ENCODE results near the gene BMERB1.
"Not testable (repeated sequence)": the region's sequence is repeated elsewhere in the genome, so short reads cannot be mapped to it uniquely, and the experiment has no call there.

The BMERB1 gene

GRCh38 chr16:15542734-15543347 lies 108.5 kb downstream of the BMERB1 start:
- H3K27ac ChIP-seq = no peak overlapping the region
- peaks cover 0 to 18% (median 8%) of the 10 kb centered on the region in 4 donors for H3K4me1 ChIP-seq
- H3K27me3 ChIP-seq = no peaks in the 10 kb centered on the region
- intact Hi-C loops (cut with DNase I; ENCODE audit: low total_unique reads) = no loop called here
- no peak for DNase-seq
- no peaks in the 10 kb centered on the region for H3K36me3 ChIP-seq
- no peak for TF ChIP-seq CTCF (IDR thresholded peaks at IDR 0.05)
- no peak overlapping the region for H3K4me3 ChIP-seq
- H3K9me3 ChIP-seq = peaks cover 0 to 9% (median 0%) of the 10 kb centered on the region in 3 donors

GRCh38 chr16:15544405-15544804 lies 110.0 kb downstream of the BMERB1 start:
- H3K27me3 ChIP-seq = no peaks in the 10 kb centered on the region
- peaks cover 0 to 18% (median 8%) of the 10 kb centered on the region in 4 donors for H3K4me1 ChIP-seq
- no peak for TF ChIP-seq CTCF (IDR thresholded peaks at IDR 0.05)
- intact Hi-C loops (cut with DNase I; ENCODE audit: low total_unique reads) = no loop called here
- no peak overlapping the region for H3K4me3 ChIP-seq
- no peaks in the 10 kb centered on the region for H3K36me3 ChIP-seq
- DNase-seq = no peak
- H3K9me3 ChIP-seq = peaks cover 0 to 9% (median 0%) of the 10 kb centered on the region in 3 donors
- H3K27ac ChIP-seq = peak overlapping the region; percentile 17 to 48

GRCh38 chr16:15545544-15545943 lies 111.2 kb downstream of the BMERB1 start:
- Histone ChIP-seq H3K27me3 (no peaks in the 10 kb centered on the region), H3K9me3 (peaks cover 0 to 9% (median 0%) of the 10 kb centered on the region in 3 donors), H3K36me3 (no peaks in the 10 kb centered on the region), H3K4me1 (peaks cover 0 to 21% (median 8%) of the 10 kb centered on the region in 4 donors), H3K27ac (no peak overlapping the region), H3K4me3 (no peak overlapping the region)
- no peak for DNase-seq
- TF ChIP-seq CTCF (IDR thresholded peaks at IDR 0.05) = no peak
- intact Hi-C loops (cut with DNase I; ENCODE audit: low total_unique reads) = no loop called here

GRCh38 chr16:15547072-15547767 lies 112.8 kb downstream of the BMERB1 start:
- H3K4me3 ChIP-seq; H3K9me3 ChIP-seq; DNase-seq; H3K27me3 ChIP-seq; H3K36me3 ChIP-seq; intact Hi-C loops (cut with DNase I; ENCODE audit: low total_unique reads); H3K27ac ChIP-seq: not testable (repeated sequence)
- H3K4me1 ChIP-seq = peaks cover 0 to 28% (median 12%) of the 10 kb centered on the region in 4 donors

GRCh38 chr16:15547768-15548096 lies 113.3 kb downstream of the BMERB1 start:
- Histone ChIP-seq H3K4me3 (no peak overlapping the region), H3K27me3 (no peaks in the 10 kb centered on the region), H3K36me3 (no peaks in the 10 kb centered on the region), H3K4me1 (peaks cover 0 to 28% (median 12%) of the 10 kb centered on the region in 4 donors), H3K27ac (no peak overlapping the region), H3K9me3 (peaks cover 0 to 7% (median 0%) of the 10 kb centered on the region in 3 donors)
- intact Hi-C loops (cut with DNase I; ENCODE audit: low total_unique reads) = no loop called here
- DNase-seq = no peak
- no peak for TF ChIP-seq CTCF (IDR thresholded peaks at IDR 0.05)

GRCh38 chr16:15548482-15548891 lies 114.1 kb downstream of the BMERB1 start:
- H3K4me1 ChIP-seq = peaks cover 0 to 25% (median 9%) of the 10 kb centered on the region in 4 donors
- no peak overlapping the region for H3K27ac ChIP-seq
- H3K4me3 ChIP-seq = no peak overlapping the region
- H3K36me3 ChIP-seq = no peaks in the 10 kb centered on the region
- no peaks in the 10 kb centered on the region for H3K9me3 ChIP-seq
- no peaks in the 10 kb centered on the region for H3K27me3 ChIP-seq
- TF ChIP-seq CTCF (IDR thresholded peaks at IDR 0.05) = no peak
- intact Hi-C loops (cut with DNase I; ENCODE audit: low total_unique reads) = no loop called here
- no peak for DNase-seq
